Mammary epithelial cell (primary cell): Measurements from ENCODE around the gene KRT28.

Experiments used
- CTCF ChIP-seq, 2 donors: IDR thresholded peaks in 1 of 2; conservative IDR thresholded peaks in 1 of 2; 2 replicates each; pipeline ENCODE4 v1.5.1; 2011 to 2012; ENCODE audit warnings: inconsistent platforms in 2 of 2, low read length in 2 of 2, mild to moderate bottlenecking in 2 of 2, control low read depth in 1 of 2, low read depth in 1 of 2; ENCODE audit not compliant: insufficient read depth in 1 of 2; ENCODE audit errors: extremely low read depth in 1 of 2
- EZH2 ChIP-seq: IDR thresholded peaks from 2 replicates; pipeline ENCODE4 v1.6.1; 2012; ENCODE audit warnings: low read length, inconsistent platforms, borderline replicate concordance

GRCh38 chr17:40830085-40830776 lies 30.5 kb upstream of the KRT28 start:
- TF ChIP-seq CTCF (conservative IDR thresholded peaks at IDR 0.05 in 1 of 2, IDR thresholded peaks at IDR 0.05 in 1 of 2; ENCODE audit: extremely low read depth in 1 of 2, insufficient read depth in 1 of 2, low read depth in 1 of 2, low read length in 2 of 2) (no peak), EZH2 (no peak)
